A673 (cell line): Measurements from ENCODE around the gene CCER1. TPM values are rescaled to one million over a fixed set of nuclear protein-coding genes. Genes with fewer than 3 reads are reported as not detected.
A peak's percentile ranks its signal among the peaks of the same experiment; 100 is the strongest.

ENCODE experiments used
- BruUV-seq: library from RNA; stranded (reverse); fragments of 400-500 nt; replicated peaks from 2 replicates; lab custom pipeline; 2021; lab: Mats Ljungman, UMichigan
- CTCF ChIA-PET: fragments of 300-600 bp; sonication (Branson Sonifier 250); formaldehyde crosslinking; loops from one replicate; lab custom pipeline; 2022; ENCODE audit warnings: antibody characterized with exemption; lab: Charles Lee
- POLR2A ChIA-PET: fragments of 300-600 bp; sonication (Branson Sonifier 250); formaldehyde crosslinking; loops from one replicate; lab custom pipeline; 2022; ENCODE audit warnings: antibody characterized with exemption; ENCODE audit not compliant: low non-redundant PET; lab: Charles Lee
- DNase-seq: peaks from one replicate; pipeline ENCODE4 v3.0.0-alpha.2; 2015; ENCODE audit warnings: low spot score
- H3K27ac ChIP-seq: fragments of 200-600 bp; sonication (generic); 2 replicates; pipeline ENCODE4 v1.5.1; 2016; ENCODE audit warnings: mixed run types, low read depth, mild to moderate bottlenecking, mixed read lengths, antibody characterized with exemption, low read length; ENCODE audit not compliant: poor library complexity, severe bottlenecking
- H3K27me3 ChIP-seq: fragments of 200-600 bp; sonication (generic); replicated peaks from 2 replicates; pipeline ENCODE4 v1.6.1; 2017; ENCODE audit warnings: mixed run types, low read depth, mild to moderate bottlenecking, mixed read lengths, antibody characterized with exemption, low read length; ENCODE audit not compliant: insufficient read depth, poor library complexity
- H3K36me3 ChIP-seq: fragments of 200-600 bp; sonication (generic); 2 replicates; pipeline ENCODE4 v1.6.1; 2016; ENCODE audit warnings: mixed run types, mild to moderate bottlenecking, mixed read lengths, antibody characterized with exemption, low read length; ENCODE audit not compliant: insufficient read depth, poor library complexity, severe bottlenecking
- H3K4me1 ChIP-seq: fragments of 200-600 bp; sonication (generic); 2 replicates; pipeline ENCODE4 v1.6.1; 2017; ENCODE audit warnings: mixed run types, mild to moderate bottlenecking, mixed read lengths, antibody characterized with exemption, low read length; ENCODE audit not compliant: insufficient read depth, poor library complexity, severe bottlenecking
- H3K4me3 ChIP-seq: fragments of 200-600 bp; sonication (generic); 2 replicates; pipeline ENCODE4 v1.5.1; 2016; ENCODE audit warnings: low read depth, mixed run types, mild to moderate bottlenecking, mixed read lengths, low read length; ENCODE audit not compliant: poor library complexity, severe bottlenecking
- H3K9me3 ChIP-seq: fragments of 200-600 bp; sonication (generic); 2 replicates; pipeline ENCODE4 v1.6.1; 2016; ENCODE audit warnings: mixed run types, low read depth, mild to moderate bottlenecking, mixed read lengths, antibody characterized with exemption, low read length; ENCODE audit not compliant: poor library complexity, severe bottlenecking
- EZH2 ChIP-seq: fragments of 200-600 bp; sonication (generic); IDR thresholded peaks from 2 replicates; pipeline ENCODE4 v1.6.1; 2017; ENCODE audit warnings: borderline replicate concordance, low read depth, mild to moderate bottlenecking, mixed read lengths, antibody characterized with exemption, low read length; ENCODE audit not compliant: poor library complexity, severe bottlenecking
- intact Hi-C: fragments of 100-400 bp; cut with micrococcal nuclease; formaldehyde crosslinking; loops from one replicate; pipeline ENCODE4 v1.10.0; 2022; ENCODE audit not compliant: unreplicated experiment
- total RNA-seq: library from RNA; stranded (reverse); gene quantifications from 2 replicates; pipeline ENCODE4 v1.2.3, GENCODE V29; 2021
- TF ChIP-seq, protein P1 (sequence below): fragments of 300-800, 200-600 bp; sonication (generic); conservative IDR thresholded peaks from 2 replicates; pipeline ENCODE4 v1.5.1; 2017; ENCODE audit warnings: low read depth, mild to moderate bottlenecking, antibody characterized with exemption, low read length, moderate library complexity, mixed read lengths

Gene CCER1
- total RNA-seq, 1 experiment from 2014 or later, result not detected

DNA sequence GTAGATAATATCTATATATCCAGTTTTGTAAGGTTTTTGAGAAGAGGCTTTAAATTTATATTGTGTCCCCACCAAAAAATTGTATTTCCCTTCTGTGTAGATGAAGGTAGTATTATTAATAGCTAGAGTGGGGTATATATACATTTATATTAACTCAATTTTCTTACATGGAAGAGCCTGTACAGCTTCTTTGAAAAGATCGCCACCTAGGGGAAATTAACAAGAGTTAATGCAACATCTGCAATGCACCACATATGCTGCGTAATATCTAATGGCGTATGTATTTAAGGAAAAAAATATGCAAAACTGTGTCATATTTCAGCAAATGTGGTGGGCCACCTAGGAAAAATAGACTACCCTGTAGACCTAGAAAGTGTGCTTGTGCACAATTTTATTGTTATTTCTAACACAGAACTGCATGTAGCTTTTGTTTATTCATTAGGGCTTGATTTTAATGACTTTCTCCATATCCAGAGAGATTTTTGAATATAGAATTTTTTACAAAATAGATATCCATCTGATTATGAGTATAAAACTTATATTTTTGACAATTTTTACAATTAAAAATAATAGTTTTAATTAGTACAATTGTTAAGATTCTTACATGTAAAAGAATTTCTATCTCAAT is 14.0 kb downstream of the CCER1 start:
- H3K4me3 ChIP-seq, result no peak overlapping the region
- DNase-seq, result peak; percentile 81
- intact Hi-C loops, result loop anchor here (5.0 kb wide), 1 partner anchor 1399 kb away; no protein-coding TSS in a partner anchor
- no peaks in the 10 kb centered on the region for H3K36me3 ChIP-seq
- ChIA-PET CTCF (no interaction called here), POLR2A (no interaction called here)
- BruUV-seq, result no TSS peak
- no peaks in the 10 kb centered on the region for H3K9me3 ChIP-seq
- H3K4me1 ChIP-seq, result no peaks in the 10 kb centered on the region
- TF ChIP-seq EZH2, result no peak
- TF ChIP-seq, protein P1, sequence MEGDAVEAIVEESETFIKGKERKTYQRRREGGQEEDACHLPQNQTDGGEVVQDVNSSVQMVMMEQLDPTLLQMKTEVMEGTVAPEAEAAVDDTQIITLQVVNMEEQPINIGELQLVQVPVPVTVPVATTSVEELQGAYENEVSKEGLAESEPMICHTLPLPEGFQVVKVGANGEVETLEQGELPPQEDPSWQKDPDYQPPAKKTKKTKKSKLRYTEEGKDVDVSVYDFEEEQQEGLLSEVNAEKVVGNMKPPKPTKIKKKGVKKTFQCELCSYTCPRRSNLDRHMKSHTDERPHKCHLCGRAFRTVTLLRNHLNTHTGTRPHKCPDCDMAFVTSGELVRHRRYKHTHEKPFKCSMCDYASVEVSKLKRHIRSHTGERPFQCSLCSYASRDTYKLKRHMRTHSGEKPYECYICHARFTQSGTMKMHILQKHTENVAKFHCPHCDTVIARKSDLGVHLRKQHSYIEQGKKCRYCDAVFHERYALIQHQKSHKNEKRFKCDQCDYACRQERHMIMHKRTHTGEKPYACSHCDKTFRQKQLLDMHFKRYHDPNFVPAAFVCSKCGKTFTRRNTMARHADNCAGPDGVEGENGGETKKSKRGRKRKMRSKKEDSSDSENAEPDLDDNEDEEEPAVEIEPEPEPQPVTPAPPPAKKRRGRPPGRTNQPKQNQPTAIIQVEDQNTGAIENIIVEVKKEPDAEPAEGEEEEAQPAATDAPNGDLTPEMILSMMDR, result peak; percentile 77
- no peak overlapping the region for H3K27ac ChIP-seq
- H3K27me3 ChIP-seq, result no peaks in the 10 kb centered on the region

GRCh38 chr12:90939382-90939781 is 15.6 kb downstream of the CCER1 start:
- DNase-seq, result no peak
- no peak for TF ChIP-seq EZH2
- TF ChIP-seq, protein P1, result no peak
- BruUV-seq, result no TSS peak
- intact Hi-C loops, result no loop called here
- Histone ChIP-seq H3K4me1 (no peaks in the 10 kb centered on the region), H3K4me3 (no peak overlapping the region), H3K9me3 (no peaks in the 10 kb centered on the region), H3K27ac (no peak overlapping the region), H3K27me3 (no peaks in the 10 kb centered on the region), H3K36me3 (no peaks in the 10 kb centered on the region)
- ChIA-PET POLR2A (no interaction called here), CTCF (no interaction called here)

- no peak overlapping the region for H3K27ac ChIP-seq
- ChIA-PET POLR2A (no interaction called here), CTCF (no interaction called here)
- intact Hi-C loops, result no loop called here
- H3K4me1 ChIP-seq, result no peaks in the 10 kb centered on the region
- H3K27me3 ChIP-seq, result no peaks in the 10 kb centered on the region
- BruUV-seq, result no TSS peak
- no peaks in the 10 kb centered on the region for H3K9me3 ChIP-seq
- H3K4me3 ChIP-seq, result no peak overlapping the region
- DNase-seq, result no peak
- H3K36me3 ChIP-seq, result no peaks in the 10 kb centered on the region
- no peak for TF ChIP-seq EZH2
- TF ChIP-seq, protein P1, result no peak
Measured at GRCh38 chr12:90938451-90938850, 16.5 kb downstream of the CCER1 start.
